HG02763 (cell line): ENCODE results near the gene SKI.

ENCODE experiments used
- ATAC-seq: cut with Tn5 transposase; IDR thresholded peaks from one replicate; pipeline ENCODE4 v1.9.1; 2021; ENCODE audit warnings: mild to moderate bottlenecking, moderate library complexity; ENCODE audit not compliant: unreplicated experiment

SKI gene

DNA sequence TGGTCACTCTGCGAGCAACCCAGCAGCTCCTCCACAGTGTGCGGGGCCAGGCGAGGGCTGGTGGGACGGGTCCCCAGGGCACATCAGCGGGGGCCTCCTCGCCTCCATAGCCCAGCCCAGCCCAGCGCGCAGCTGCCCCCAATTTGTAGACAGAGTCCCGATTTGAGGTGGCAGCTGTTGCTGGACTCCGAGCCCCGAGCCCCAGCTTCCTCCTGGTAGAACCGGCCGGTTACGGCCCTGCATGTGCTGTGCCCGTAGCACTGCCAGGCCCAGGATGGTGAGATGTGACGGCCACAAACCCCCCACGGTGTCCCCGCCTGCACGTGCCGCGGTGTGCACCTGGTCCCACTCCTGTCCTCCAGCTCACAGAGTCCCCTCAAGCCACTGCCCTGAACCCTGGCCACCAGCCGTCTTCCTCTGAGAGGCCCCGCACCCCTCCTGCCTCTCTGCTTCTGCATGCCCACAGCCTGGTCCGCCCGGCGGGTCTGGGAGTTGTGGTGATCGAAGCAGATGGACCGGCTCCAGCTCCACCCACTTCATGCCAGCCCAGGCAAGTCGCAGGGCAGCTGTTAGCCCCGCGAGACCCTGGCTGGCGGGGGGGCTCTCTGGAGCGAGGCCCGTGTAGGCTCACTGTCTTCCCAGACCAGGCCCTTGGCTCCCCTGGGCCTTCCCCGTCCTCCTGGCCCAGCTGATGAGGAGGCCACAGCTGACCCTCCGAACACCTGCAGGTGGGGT lies 107.8 kb downstream of the SKI start:
- ATAC-seq, result no peak

- no peak for ATAC-seq
These were observed 108.4 kb downstream of the SKI start for GRCh38 chr1:2336499-2336898.

DNA sequence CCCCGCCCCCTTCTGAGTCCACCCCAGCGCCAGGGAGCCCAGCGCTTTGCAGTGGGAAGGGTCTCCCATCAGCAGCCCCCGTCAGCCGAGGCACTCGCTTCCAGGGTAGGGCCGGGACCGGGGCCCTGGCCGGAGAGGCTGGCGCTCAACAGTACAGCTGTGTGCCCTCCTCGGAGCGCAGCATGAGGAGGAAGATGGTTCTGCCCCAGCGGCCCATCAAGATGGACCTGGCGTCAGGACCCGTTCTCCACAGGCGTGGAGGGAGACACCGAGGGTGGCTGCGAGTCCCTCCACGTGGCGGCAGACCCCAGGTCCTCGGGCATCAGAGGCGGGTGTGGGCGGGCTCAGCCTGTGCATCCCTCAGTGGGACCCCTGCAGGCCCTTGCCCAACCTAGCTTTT lies 109.0 kb downstream of the SKI start:
- no peak for ATAC-seq

GRCh38 chr1:2337501-2337900 lies 109.4 kb downstream of the SKI start:
- no peak for ATAC-seq

GRCh38 chr1:2339206-2340085 lies 111.3 kb downstream of the SKI start:
- no peak for ATAC-seq

DNA sequence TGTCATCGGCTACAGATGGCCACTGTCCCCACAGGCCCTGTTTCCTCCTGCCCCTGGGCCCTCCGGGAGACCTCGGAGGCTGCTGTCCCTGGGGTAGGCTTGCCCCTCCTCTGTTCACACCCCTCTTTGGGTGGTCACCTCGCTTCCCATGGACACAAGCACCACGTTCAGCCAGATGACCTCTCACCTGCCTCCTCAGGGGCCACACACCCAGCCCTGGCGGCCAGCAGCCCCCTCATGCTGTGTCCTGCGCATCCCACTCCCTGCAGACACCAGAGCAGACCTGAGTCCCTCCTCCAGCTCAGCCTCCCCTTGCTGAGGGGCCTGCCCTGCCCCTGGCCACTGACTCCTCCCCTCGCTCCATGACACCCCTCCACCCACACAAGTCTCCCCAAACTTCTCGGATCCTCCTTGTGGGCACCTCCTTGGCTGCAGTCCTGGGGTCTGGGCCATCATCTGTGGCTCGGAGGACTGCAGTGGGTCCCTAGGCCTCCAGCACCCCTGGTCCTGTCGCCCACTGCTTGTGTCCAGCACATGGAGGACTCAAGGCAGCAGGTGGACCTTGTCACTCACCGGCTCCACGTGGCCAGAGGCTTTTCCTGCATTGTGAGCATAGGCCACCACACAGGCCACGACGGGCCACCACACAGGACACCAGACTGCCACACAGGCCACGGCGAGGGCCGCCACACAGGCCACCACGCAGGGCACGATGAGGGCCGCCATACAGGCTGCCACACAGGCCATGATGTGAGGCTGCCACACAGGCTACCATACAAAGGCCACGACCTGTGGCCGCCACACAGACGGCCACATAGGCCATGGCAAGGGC lies 112.2 kb downstream of the SKI start:
- no peak for ATAC-seq

DNA sequence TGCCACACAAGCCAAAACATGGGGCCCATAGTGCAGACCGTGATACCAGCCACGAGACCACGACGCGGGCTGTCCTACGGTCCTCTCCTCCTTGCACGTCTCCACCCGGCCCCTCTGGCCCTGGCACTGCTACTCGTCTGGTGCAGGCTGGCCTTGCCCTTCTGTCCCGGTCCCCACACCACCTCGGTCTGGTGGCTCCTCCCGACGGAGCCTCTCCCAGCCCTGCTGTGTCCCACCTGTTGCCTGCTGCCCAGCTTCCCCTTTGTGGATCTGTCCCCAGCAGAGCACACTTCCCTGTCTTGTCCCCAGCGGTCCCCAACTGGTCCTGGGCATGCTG lies 112.8 kb downstream of the SKI start:
- ATAC-seq, result no peak

DNA sequence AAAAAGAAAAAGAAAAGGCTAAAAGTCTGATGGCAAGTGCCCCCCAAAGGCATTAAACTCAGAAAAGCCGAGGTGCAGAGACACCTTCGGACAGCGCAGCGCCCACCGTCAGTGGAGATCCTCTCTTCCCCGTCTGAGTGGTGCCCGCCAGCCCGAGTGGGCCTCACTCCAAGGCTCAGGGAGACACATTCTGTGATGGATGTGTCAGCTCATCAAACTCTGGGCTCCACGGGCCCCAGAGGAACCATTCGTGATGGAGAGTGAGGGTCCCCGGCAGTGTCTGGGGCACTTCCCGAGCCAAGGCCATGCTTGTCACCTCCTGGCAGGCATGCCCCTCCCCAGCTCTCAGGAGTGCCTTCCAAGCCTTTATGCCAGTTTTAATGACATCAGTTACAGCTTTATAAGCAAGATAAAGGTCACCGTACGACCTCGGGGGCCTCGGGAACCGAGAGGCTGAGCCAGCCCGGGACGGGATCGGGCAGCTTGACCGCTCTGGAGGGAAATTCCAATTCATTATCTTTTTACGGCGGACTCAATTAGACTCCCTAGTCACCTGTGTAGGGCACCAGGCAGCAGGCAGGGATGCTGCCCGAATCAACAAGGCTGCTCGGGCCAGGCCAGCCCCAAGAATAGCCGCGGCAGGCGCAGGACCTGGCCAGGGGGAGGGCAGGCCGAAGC lies 113.7 kb downstream of the SKI start:
- ATAC-seq, result no peak

GRCh38 chr1:2342384-2343022 lies 114.4 kb downstream of the SKI start:
- ATAC-seq, result no peak

GRCh38 chr1:2343023-2343935 lies 115.2 kb downstream of the SKI start:
- ATAC-seq, result no peak

DNA sequence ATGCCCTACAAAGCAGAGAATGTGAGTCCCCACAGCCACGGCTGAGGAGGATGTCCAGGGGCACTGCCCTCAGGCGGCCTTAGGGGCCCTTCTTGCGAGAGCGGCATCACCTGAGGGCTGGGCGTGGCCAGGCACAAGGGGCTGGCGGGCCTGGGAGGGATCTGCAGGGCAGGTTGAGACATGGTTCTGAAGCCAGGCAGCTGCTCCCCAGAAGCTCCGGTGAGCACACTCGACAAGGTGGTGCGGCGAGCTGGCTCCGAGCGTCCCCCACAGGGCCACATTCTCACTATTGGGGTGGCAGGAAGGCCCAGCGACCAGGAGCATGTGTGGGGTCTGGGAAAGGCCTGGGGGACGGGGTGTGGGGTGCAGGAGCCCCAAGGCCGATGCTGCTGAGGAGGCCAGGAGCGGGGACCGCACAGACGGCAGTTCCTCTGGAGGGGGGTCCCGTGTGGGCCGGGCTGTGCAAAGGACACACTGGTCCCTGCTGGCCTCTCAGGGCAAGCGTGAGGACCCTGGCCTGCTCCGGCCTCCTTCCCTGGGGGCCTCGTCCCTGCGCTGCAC lies 116.1 kb downstream of the SKI start:
- no peak for ATAC-seq

DNA sequence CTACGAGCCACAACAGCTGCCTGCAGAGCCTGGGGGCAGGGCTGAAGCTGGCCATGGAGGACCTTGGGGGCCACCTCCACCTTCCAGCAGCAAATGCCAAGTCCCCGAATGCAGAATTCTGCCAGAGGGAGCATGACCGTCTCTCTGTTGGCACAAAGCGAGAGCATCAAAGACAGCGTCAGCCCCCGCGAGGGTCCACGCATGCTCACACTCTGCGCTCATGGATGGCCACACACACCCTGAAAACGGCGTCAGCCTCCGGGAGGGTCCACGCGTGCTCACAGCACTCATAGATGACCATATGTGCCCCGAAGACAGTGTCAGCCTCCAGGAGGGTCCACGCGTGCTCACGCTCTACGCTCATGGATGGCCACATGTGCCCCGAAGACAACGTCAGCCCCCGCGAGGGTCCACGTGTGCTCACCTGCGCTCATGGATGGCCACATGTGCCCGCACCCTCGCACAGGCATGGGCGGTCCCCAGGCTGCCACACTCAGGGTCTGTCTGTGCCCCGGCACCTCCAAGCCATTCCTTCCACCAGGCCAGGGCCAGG lies 116.7 kb downstream of the SKI start:
- ATAC-seq, result no peak

DNA sequence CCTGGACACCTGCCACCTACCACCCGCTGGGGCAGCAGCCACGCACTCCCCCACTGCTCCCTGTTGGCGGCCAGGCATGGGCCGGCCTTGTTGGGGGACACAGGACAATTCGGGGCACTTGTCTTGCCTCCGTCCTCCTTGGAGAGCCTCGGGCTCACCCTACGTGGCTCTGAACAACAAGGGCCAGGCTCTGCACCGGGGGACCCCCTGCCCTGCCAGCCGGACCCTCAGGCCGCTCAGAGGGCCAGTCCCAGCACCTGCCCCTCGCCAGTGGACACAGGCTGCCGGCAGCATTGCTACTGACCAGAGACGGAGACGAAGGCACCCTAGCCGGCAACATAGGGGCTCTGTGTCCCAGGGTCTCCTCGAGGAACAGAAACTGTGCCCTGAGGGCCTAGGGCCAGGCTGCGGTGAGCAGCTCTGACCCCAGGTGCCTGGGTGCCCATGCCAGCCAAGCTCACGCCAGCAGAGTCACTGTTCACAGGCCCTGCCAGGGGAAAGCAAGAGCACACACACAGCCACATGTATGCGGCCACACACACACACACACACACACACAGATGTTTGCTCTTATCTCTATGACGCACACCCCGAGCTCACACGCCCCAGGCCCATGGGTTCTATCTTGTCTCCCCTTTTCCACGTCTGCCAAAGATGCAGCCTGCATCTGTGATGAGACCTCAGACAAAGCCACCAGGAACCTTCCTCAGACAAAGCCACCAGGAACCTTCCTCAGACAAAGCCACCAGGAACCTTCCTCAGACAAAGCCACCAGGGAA lies 117.4 kb downstream of the SKI start:
- no peak for ATAC-seq

DNA sequence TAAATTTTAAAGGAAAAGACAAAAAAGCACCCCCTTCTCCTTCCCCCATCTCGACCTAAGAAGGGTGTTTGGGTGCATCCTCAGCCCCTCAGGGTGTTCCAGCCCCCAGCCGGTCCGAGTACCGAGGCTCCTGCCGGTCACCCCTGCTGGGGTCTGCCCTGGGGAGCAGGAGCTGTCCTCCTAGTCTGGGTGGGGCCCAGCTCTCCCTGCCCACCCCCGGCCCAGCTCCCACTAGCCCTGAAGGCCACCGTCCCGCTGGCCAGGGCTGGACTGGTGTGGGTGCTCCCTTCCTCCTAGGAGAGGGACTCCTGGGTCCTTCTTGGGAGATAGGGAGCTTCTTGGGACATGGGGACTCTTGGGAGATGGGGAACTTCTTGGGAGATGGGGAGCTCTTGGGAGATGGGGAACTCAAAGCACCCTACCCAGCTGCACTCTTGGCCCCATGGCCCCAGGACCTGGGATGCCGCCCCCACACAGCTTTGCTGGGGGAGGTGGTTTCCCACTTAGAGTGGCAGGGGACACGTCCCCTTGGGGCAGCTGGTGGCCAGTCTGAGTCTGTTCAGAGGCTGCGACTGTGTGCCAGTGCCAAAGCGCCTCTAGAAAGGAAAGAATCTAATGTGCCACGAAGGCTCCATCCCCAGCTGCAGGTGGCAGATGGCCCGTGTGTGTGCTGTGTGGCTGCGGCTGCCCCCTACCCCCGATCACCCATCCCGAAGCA lies 118.7 kb downstream of the SKI start:
- no peak for ATAC-seq

- ATAC-seq, result no peak
These were observed 119.3 kb downstream of the SKI start for GRCh38 chr1:2347409-2347785.

DNA sequence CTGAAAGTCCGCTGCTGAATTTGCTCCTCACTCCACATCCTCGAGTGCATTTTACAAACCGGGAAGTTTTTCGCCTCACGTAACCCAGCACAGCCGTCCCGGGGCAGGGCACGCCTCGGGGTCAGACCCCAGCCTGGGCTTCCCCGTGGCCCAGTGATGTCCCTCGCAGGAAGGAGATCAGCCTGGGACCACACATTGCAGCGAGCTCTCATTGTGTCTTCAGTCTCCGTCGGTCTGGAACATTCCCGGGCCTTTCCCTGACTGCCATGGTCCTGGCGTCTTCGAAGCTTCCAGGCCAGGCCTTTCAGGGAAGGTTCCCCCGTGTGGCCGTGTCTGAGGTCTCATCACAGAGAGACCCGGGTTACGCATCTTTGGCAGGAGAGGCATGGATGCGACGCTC lies 119.8 kb downstream of the SKI start:
- no peak for ATAC-seq
